K562 (cell line): ENCODE measurements around the gene ATXN10. TPM values are rescaled to one million over a fixed set of nuclear protein-coding genes. Genes with fewer than 3 reads are reported as not detected.

Source experiments
- ATAC-seq: fragments of 200-7000 bp; cut with Tn5 transposase; 3 replicates; pipeline ENCODE4 v1.9.1; 2020; ENCODE audit warnings: moderate library complexity
- BruUV-seq: library from RNA; stranded (reverse); fragments of 400-500 nt; replicated peaks from 2 replicates; lab custom pipeline; 2021; lab: Mats Ljungman, UMichigan
- CTCF ChIA-PET: fragments of 300-600 bp; formaldehyde crosslinking; extraction: SDS; loops from one replicate; lab custom pipeline; 2021; ENCODE audit warnings: low intra/inter-chr PET ratio; lab: Yijun Ruan, JAX
- POLR2A ChIA-PET: fragments of 300-600, 350-650 bp; sonication (Branson Sonifier 250); formaldehyde crosslinking; extraction: SDS; loops from one replicate; lab custom pipeline; 2021; ENCODE audit warnings: antibody characterized with exemption, inconsistent platforms; lab: Yijun Ruan, JAX
- DNase-seq, 4 experiments: peaks; one replicate each; pipeline versions ENCODE4 v3.0.0 to v3.0.0-alpha.2; 2011 to 2018; ENCODE audit warnings: low spot score in 3 of 4, mixed read lengths in 3 of 4; ENCODE audit errors: extremely low read depth in 1 of 4
- FAIRE-seq: peaks from 2 replicates; lab custom pipeline; 2011; peaks lifted over from hg19 to GRCh38; lab: Jason Lieb, UNC
- H2AFZ ChIP-seq: 2 replicates; pipeline ENCODE4 v1.6.0; 2011; ENCODE audit warnings: low read depth, low read length, control low read depth, inconsistent platforms
- H3K27ac ChIP-seq: fragments of 200-600 bp; 3 replicates; pipeline ENCODE4 v1.8.0; 2011; ENCODE audit warnings: low read depth, mild to moderate bottlenecking, control low read depth, inconsistent platforms, low read length, moderate library complexity, mixed read lengths; ENCODE audit errors: extremely low read depth
- H3K27me3 ChIP-seq, 2 experiments: fragments of 300-600 bp in 1 of 2; 2 replicates in 1 of 2; 3 replicates in 1 of 2; pipeline versions ENCODE4 v1.6.0 to v1.8.0; 2011; ENCODE audit warnings: inconsistent platforms in 2 of 2, low read length in 2 of 2, mild to moderate bottlenecking in 1 of 2, mixed read lengths in 1 of 2, moderate library complexity in 1 of 2; ENCODE audit not compliant: control insufficient read depth in 2 of 2, insufficient read depth in 2 of 2
- H3K36me3 ChIP-seq: fragments of 300-600 bp; 3 replicates; pipeline ENCODE4 v1.8.0; 2011; ENCODE audit warnings: mild to moderate bottlenecking, low read length, inconsistent platforms; ENCODE audit not compliant: control insufficient read depth, insufficient read depth
- H3K4me1 ChIP-seq, 2 experiments: fragments of 200-600 bp in 1 of 2; replicated peaks in 1 of 2; 2 replicates in 1 of 2; 3 replicates in 1 of 2; pipeline versions ENCODE4 v1.5.1 to v1.8.0; 2011; ENCODE audit warnings: inconsistent platforms in 2 of 2, low read length in 2 of 2, mild to moderate bottlenecking in 1 of 2, mixed read lengths in 1 of 2, moderate library complexity in 1 of 2; ENCODE audit not compliant: control insufficient read depth in 2 of 2, insufficient read depth in 2 of 2
- H3K4me2 ChIP-seq: 2 replicates; pipeline ENCODE4 v1.6.1; 2011; ENCODE audit warnings: low read length, control low read depth, inconsistent platforms, mixed read lengths; ENCODE audit not compliant: insufficient read depth
- H3K4me3 ChIP-seq: fragments of 200-600 bp; sonication (generic), shearing (Covaris generic); 2 replicates; pipeline ENCODE4 v1.5.1; 2016; ENCODE audit warnings: control low read depth, inconsistent platforms
- H3K79me2 ChIP-seq: fragments of 200-600 bp; 3 replicates; pipeline ENCODE4 v1.8.0; 2011; ENCODE audit warnings: low read length, inconsistent platforms; ENCODE audit not compliant: control insufficient read depth, insufficient read depth
- H3K9ac ChIP-seq, 2 experiments: 2 replicates each; pipeline versions ENCODE4 v1.6.0 to v1.6.1; 2011; ENCODE audit warnings: low read depth in 2 of 2, low read length in 2 of 2, control low read depth in 1 of 2, inconsistent platforms in 1 of 2, mild to moderate bottlenecking in 1 of 2, mixed read lengths in 1 of 2; ENCODE audit not compliant: insufficient read depth in 1 of 2
- H3K9me1 ChIP-seq: one replicate; pipeline ENCODE4 v1.6.0; 2011; ENCODE audit warnings: inconsistent platforms, mild to moderate bottlenecking, low read length, moderate library complexity; ENCODE audit not compliant: control insufficient read depth, insufficient read depth
- H3K9me3 ChIP-seq: replicated peaks from 2 replicates; pipeline ENCODE4 v1.5.1; 2011; ENCODE audit warnings: low read depth, low read length, inconsistent platforms; ENCODE audit not compliant: control insufficient read depth, insufficient read depth
- H4K20me1 ChIP-seq: replicated peaks from 2 replicates; pipeline ENCODE4 v1.6.1; 2011; ENCODE audit warnings: low read length, inconsistent platforms, mixed read lengths; ENCODE audit not compliant: control insufficient read depth, insufficient read depth
- NCOA6 ChIP-seq: fragments of 450-650 bp; IDR thresholded peaks from 2 replicates; pipeline ENCODE4 v1.6.1; 2017; ENCODE audit warnings: mild to moderate bottlenecking
- SP1 ChIP-seq: sonication (generic); formaldehyde crosslinking; IDR thresholded peaks from 2 replicates; pipeline ENCODE4 v1.8.1; 2022; ENCODE audit warnings: mild to moderate bottlenecking, missing genetic modification reagents
- TFE3 ChIP-seq: fragments of 450-650 bp; formaldehyde crosslinking; IDR thresholded peaks from 2 replicates; pipeline ENCODE4 v1.4.0; 2020; ENCODE audit warnings: mild to moderate bottlenecking, mixed read lengths
- XRCC4 ChIP-seq: IDR thresholded peaks from one replicate; pipeline ENCODE4 v1.6.1; 2011; ENCODE audit not compliant: insufficient read depth, insufficient read length; ENCODE audit errors: extremely low read depth
- ZBTB34 ChIP-seq: fragments of 250-450 bp; sonication (Bioruptor Pico); IDR thresholded peaks from 2 replicates; pipeline ENCODE4 v1.8.0; 2021; ENCODE audit warnings: mild to moderate bottlenecking, moderate library complexity
- ZMIZ1 ChIP-seq, 2 experiments: fragments of 150-350 bp in 1 of 2; IDR thresholded peaks; 2 replicates each; pipeline ENCODE4 v1.6.1; 2012 to 2016; ENCODE audit warnings: low read depth in 2 of 2, low read length in 2 of 2, mild to moderate bottlenecking in 1 of 2, moderate library complexity in 1 of 2
- ZNF780A ChIP-seq: fragments of 250-450 bp; sonication (Bioruptor Pico); IDR thresholded peaks from 2 replicates; pipeline ENCODE4 v1.5.0; 2021; ENCODE audit warnings: mild to moderate bottlenecking
- WGBS: fragments of 100-300 bp; shearing (Covaris generic); methylation state at CpG from one replicate; pipeline ENCODE4 v1.1.6; 2016; ENCODE audit warnings: low coverage, mixed read lengths; ENCODE audit not compliant: insufficient coverage; ENCODE audit errors: missing lambda C conversion rate; 5-methylcytosine and 5-hydroxymethylcytosine counted together
- in situ Hi-C: fragments of 300-500 bp; cut with MboI; formaldehyde crosslinking; loops from 4 replicates; pipeline ENCODE4 v1.15.0; 2018; ENCODE audit warnings: inconsistent platforms, mixed read lengths
- intact Hi-C: fragments of 100-400 bp; cut with micrococcal nuclease; formaldehyde crosslinking; loops from 2 replicates; pipeline ENCODE4 v1.14.2; 2022
- polyA plus RNA-seq, 8 experiments: library from polyadenylated mRNA; depleted of rRNA in 4 of 8; stranded (reverse) in 5 of 8; unstranded in 3 of 8; fragments of >200 nt; fragmentation: Nextera tagmentation in 2 of 8; fragmentation: Illumina TruSeq in 1 of 8; extraction: Ambion mirVana in 2 of 8; extraction: Trizol in 1 of 8; gene quantifications; 2 replicates each; pipeline versions ENCODE4 v1.2.1 to v1.2.3, GENCODE V29; 2011 to 2014; ENCODE audit warnings: inconsistent platforms in 1 of 8, missing spikeins in 1 of 8
- total RNA-seq, 7 experiments: library from RNA; depleted of rRNA in 6 of 7; stranded (reverse); fragments of >200 nt in 6 of 7; fragmentation: Illumina TruSeq in 2 of 7; extraction: Trizol in 2 of 7; gene quantifications; 2 replicates each; pipeline versions ENCODE4 v1.2.1 to v1.2.3, GENCODE V29; 2011 to 2021; ENCODE audit warnings: low replicate concordance in 1 of 7

The ATXN10 gene
- total and polyA plus RNA-seq, 9 of the 15 experiments (the other 6 are each of a cell fraction or from before 2014, with no cell fraction given): 11.5 to 190 (median 33.6) TPM

GRCh38 chr22:45781459-45781858, 109.8 kb downstream of the ATXN10 start:
- intact Hi-C loops (no loop called here), in situ Hi-C loops (no loop called here)
- no peak for ATAC-seq
- Histone ChIP-seq H3K79me2 (no peaks in the 10 kb centered on the region), H3K4me3 (no peak overlapping the region), H2AFZ (no peak overlapping the region), H3K4me1 (no peaks in the 10 kb centered on the region), H3K27me3 (no peaks in the 10 kb centered on the region), H3K9me3 (no peaks in the 10 kb centered on the region), H3K27ac (no peak overlapping the region), H3K36me3 (no peaks in the 10 kb centered on the region), H3K9ac (no peak overlapping the region), H3K9me1 (no peaks in the 10 kb centered on the region), H4K20me1 (peaks cover 3% of the 10 kb centered on the region; the same call in 1 of the 2 replicates), H3K4me2 (no peak overlapping the region)
- CTCF ChIA-PET: no interaction called here
- POLR2A ChIA-PET: interaction anchor here (0.6 kb wide), 1 partner anchor 178 kb away, joined by 3 read pairs; no protein-coding TSS in a partner anchor
- BruUV-seq: no TSS peak
- TF ChIP-seq XRCC4 (no peak), NCOA6 (no peak), SP1 (CRISPR knock-in tag) (no peak), ZMIZ1 (IDR thresholded peaks at IDR 0.05; ENCODE audit: low read depth in 2 of 2, low read length in 2 of 2) (no peak), ZBTB34 (CRISPR knock-in tag) (no peak), ZNF780A (CRISPR knock-in tag) (no peak), TFE3 (no peak)
- WGBS: 55% methylated on average over 3 of the region's 3 CpGs
- no peak for DNase-seq
- FAIRE-seq: no peak
